Measurements from ENCODE around the gene PPP1R27. TPM values are rescaled to one million over a fixed set of nuclear protein-coding genes. Genes with fewer than 3 reads are reported as not detected.
"Not testable (repeated sequence)": the region's sequence is repeated elsewhere in the genome, so short reads cannot be mapped to it uniquely, and the experiment has no call there.

Gene PPP1R27
- total RNA-seq, 1 experiment from 2014 or later = not detected

DNA sequence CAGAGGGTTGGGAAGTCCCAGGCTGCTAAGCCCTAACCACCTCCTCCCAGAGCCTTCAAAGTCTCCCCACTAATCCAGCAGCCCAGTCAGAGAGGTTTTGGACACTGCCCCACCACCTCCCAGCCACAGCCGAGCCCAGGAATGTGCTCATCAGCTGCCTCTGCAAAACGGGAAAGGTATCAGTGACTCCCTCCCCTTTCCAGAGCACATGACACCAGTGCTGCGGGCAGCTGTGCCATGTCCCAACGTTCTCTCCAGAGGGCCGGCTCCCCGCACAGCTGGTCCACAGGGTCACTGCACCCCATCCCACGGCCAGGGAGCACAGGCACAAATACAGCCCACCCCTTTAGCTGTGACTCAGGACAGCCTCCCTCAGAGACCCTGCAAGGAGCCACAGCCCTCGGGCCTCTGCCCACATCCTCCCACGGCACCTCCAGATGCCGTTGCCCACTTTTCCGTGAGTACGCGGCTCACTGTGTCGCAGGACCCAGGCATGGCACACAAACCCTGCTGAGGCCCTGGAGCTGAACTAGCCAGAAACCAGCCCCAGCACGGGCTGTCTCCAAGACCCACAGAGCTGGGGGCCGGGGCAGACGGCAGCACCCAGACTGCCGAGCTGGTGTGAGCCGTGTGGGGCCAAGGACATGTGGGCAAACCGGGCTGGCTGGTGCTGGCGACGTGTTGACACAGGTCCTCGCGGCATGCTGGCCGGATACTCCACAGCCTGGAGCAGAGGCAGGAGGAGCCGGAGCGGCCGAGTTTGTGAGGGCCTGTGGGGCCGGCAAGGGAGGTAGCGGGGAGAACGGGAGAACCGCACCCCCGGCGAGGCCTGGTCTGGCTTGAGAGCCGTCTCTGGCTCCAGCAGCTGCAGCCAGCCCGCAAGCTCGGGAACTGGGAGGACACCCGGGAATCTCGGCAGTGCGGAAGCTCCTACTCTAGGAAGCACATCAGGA is 6.3 kb upstream of the PPP1R27 start:
- Mint-ChIP-seq H3K27me3 (ENCODE audit: insufficient read depth, unreplicated experiment) (no peaks in the 10 kb centered on the region), H3K9me3 (ENCODE audit: unreplicated experiment) (no peaks in the 10 kb centered on the region), H3K4me1 (ENCODE audit: insufficient read depth, unreplicated experiment) (no peaks in the 10 kb centered on the region), H3K36me3 (ENCODE audit: insufficient read depth, unreplicated experiment) (peaks cover 41% of the 10 kb centered on the region), H3K27ac (ENCODE audit: low read depth, unreplicated experiment) (no peak overlapping the region), H3K4me3 (ENCODE audit: unreplicated experiment) (no peak overlapping the region)
- DNase-seq (ENCODE audit: unreplicated experiment) = no peak
- ChIA-PET CTCF (interaction anchor here (0.6 kb wide), 2 partner anchors 25 to 120 kb away, joined by 3 read pairs; no protein-coding TSS in a partner anchor), POLR2A (interaction anchor here (0.6 to 2.2 kb wide), 4 partner anchors 9 to 25 kb away, joined by 3 to 8 read pairs (median 4); partner anchors contain the start of gene MCRIP1)
- intact Hi-C loops (cut with micrococcal nuclease) = no loop called here
- BruUV-seq (replicated peaks) = no TSS peak
- TF ChIP-seq, protein P1, sequence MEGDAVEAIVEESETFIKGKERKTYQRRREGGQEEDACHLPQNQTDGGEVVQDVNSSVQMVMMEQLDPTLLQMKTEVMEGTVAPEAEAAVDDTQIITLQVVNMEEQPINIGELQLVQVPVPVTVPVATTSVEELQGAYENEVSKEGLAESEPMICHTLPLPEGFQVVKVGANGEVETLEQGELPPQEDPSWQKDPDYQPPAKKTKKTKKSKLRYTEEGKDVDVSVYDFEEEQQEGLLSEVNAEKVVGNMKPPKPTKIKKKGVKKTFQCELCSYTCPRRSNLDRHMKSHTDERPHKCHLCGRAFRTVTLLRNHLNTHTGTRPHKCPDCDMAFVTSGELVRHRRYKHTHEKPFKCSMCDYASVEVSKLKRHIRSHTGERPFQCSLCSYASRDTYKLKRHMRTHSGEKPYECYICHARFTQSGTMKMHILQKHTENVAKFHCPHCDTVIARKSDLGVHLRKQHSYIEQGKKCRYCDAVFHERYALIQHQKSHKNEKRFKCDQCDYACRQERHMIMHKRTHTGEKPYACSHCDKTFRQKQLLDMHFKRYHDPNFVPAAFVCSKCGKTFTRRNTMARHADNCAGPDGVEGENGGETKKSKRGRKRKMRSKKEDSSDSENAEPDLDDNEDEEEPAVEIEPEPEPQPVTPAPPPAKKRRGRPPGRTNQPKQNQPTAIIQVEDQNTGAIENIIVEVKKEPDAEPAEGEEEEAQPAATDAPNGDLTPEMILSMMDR (IDR thresholded peaks at IDR 0.05; ENCODE audit: unreplicated experiment) = no peak

DNA sequence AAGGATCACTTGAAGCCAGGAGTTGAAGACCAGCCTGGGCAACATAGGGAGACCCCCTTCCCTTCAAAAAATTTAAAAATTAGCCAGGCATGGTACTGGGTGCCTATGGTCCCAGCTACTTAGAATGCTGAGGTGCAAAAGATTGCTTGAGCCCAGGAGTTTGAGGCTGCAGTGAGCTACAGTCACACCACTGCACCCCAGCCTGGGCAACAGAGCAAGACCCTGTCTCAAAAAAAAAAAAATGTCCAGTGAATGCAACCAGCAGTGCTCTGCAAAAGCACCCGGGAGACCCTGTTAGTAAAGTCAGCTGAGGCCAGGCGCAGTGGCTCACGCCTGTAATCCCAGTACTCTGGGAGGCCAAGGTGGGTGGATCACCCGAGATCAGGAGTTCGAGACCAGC is 5.2 kb upstream of the PPP1R27 start:
- H3K4me3 Mint-ChIP-seq (ENCODE audit: unreplicated experiment); DNase-seq (ENCODE audit: unreplicated experiment); intact Hi-C loops (cut with micrococcal nuclease); CTCF ChIA-PET; BruUV-seq (replicated peaks); H3K27ac Mint-ChIP-seq (ENCODE audit: low read depth, unreplicated experiment); H3K4me1 Mint-ChIP-seq (ENCODE audit: insufficient read depth, unreplicated experiment); POLR2A ChIA-PET; H3K27me3 Mint-ChIP-seq (ENCODE audit: insufficient read depth, unreplicated experiment); H3K9me3 Mint-ChIP-seq (ENCODE audit: unreplicated experiment): not testable (repeated sequence)
- peaks cover 31% of the 10 kb centered on the region for H3K36me3 Mint-ChIP-seq (ENCODE audit: insufficient read depth, unreplicated experiment)

DNA sequence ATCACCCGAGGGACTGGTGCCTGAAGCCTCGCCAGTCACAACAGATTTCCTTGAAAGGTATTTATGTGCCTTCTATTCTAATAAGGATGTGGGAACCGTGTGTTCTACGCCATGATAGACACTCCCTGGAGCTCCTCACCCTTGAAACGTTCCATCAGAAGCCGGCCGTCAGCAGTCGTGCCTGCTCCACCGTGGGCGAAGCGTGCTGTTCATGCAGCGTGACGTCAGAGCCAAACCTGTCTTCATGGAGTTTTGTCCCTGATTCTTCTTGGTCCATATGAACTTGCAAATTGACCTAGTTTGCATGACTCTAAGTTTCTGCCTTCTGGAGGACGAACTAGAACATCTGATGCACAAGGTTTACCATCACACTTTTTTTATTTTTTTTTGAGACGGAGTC is 4.5 kb upstream of the PPP1R27 start:
- ChIA-PET POLR2A (no interaction called here), CTCF (interaction anchor here (0.6 to 1.0 kb wide), 2 partner anchors 109 to 683 kb away, joined by 3 to 5 read pairs; no protein-coding TSS in a partner anchor)
- BruUV-seq (replicated peaks) = no TSS peak
- Mint-ChIP-seq H3K4me3 (ENCODE audit: unreplicated experiment) (no peak overlapping the region), H3K27ac (ENCODE audit: low read depth, unreplicated experiment) (no peak overlapping the region), H3K4me1 (ENCODE audit: insufficient read depth, unreplicated experiment) (no peaks in the 10 kb centered on the region), H3K36me3 (ENCODE audit: insufficient read depth, unreplicated experiment) (peaks cover 24% of the 10 kb centered on the region), H3K27me3 (ENCODE audit: insufficient read depth, unreplicated experiment) (no peaks in the 10 kb centered on the region), H3K9me3 (ENCODE audit: unreplicated experiment) (no peaks in the 10 kb centered on the region)
- intact Hi-C loops (cut with micrococcal nuclease) = no loop called here
- TF ChIP-seq, protein P1 (IDR thresholded peaks at IDR 0.05; ENCODE audit: unreplicated experiment) = no peak
- DNase-seq (ENCODE audit: unreplicated experiment) = no peak

DNA sequence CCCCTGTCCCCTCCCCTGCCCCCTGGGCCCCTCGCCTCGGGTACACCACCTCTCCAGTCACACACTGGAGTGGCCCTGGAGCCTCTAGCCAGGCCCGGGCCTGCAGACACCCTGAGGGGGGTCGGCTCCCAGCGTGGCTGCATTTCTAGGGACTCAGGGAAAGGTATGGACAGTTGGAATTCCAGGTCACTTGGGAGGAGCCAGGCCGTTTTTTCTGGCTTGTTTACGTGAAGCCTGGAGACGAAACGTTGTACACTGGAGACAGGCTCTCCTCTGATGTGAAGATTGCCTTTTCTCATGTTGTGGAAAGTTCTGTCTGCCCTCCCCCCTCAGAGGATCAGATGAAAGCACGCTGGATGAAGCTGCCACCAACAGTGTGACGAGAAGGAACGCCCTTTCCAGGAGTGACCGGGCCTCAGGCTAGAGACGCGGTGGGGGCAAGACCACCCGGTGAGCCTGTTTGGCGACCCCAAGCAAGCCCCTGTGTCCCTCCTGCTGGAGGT is 4.0 kb upstream of the PPP1R27 start:
- ChIA-PET CTCF (interaction anchor here (0.6 to 1.0 kb wide), 2 partner anchors 108 to 683 kb away, joined by 3 to 5 read pairs; no protein-coding TSS in a partner anchor), POLR2A (no interaction called here)
- BruUV-seq (replicated peaks) = no TSS peak
- Mint-ChIP-seq H3K27ac (ENCODE audit: low read depth, unreplicated experiment) (no peak overlapping the region), H3K4me1 (ENCODE audit: insufficient read depth, unreplicated experiment) (no peaks in the 10 kb centered on the region), H3K27me3 (ENCODE audit: insufficient read depth, unreplicated experiment) (no peaks in the 10 kb centered on the region), H3K36me3 (ENCODE audit: insufficient read depth, unreplicated experiment) (peaks cover 24% of the 10 kb centered on the region), H3K4me3 (ENCODE audit: unreplicated experiment) (no peak overlapping the region), H3K9me3 (ENCODE audit: unreplicated experiment) (no peaks in the 10 kb centered on the region)
- TF ChIP-seq, protein P1 (IDR thresholded peaks at IDR 0.05; ENCODE audit: unreplicated experiment) = no peak
- DNase-seq (ENCODE audit: unreplicated experiment) = no peak
- intact Hi-C loops (cut with micrococcal nuclease) = no loop called here
